ENCODE data around the gene SFXN4.
"Not testable (repeated sequence)": the region's sequence is repeated elsewhere in the genome, so short reads cannot be mapped to it uniquely, and the experiment has no call there.

SFXN4 gene

DNA sequence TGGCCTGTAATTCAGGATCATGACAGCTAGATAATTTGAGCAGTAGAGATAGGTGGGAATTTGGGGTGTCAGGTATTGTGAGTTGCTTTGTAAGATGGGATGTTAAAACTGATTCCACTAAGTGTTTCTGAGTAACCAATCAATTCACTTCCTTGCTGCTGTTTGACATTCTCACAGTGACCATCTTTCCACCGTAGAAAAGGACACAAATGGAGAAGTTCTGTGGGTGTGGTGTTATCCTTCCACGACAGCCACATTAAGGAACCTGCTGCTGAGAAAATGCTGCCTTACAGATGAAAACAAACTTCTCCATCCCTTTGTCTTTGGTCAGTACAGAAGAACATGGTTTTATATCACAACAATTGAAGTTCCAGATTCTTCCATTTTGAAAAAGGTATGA is 57.7 kb downstream of the SFXN4 start:
- DNase-seq (ENCODE audit: low read depth) = not testable (repeated sequence)

DNA sequence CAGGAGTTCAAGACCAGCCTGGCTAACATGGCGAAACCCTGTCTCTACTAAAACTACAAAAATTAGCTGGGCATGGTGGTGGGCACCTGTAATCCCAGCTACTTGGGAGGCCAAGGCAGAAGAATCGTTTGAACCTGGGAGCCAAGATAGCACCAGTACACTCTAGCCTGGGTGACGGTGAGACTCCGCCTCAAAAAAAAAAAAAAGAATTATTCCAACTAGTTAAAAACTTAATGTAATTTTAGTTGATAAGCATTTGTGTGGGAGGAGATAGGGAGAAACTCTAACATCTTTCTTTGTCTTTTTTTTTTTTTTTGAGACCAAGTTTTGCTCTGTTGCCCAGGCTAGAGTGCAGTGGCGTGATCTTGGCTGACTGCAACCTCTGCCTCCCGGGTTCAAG is 58.4 kb downstream of the SFXN4 start:
- DNase-seq (ENCODE audit: low read depth) = not testable (repeated sequence)

DNA sequence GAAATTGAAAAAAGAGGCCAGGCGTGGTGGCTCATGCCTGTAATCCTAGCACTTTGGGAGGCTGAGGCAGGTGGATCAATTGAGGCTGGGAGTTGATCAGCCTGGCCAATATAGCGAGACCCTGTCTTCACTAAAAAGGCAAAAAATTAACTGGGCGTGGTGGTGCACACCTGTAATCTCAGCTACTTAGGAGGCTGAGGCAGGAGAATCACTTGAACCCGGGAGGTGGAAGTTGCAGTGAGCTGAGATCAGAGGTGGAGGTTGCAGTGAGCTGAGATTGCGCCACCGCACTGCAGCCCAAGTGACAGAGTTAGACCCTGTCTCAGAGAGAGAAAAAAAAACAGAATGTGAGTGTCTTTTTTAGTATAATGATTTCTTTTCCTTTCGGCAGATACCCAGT is 59.6 kb downstream of the SFXN4 start:
- not testable (repeated sequence) for DNase-seq (ENCODE audit: low read depth)

DNA sequence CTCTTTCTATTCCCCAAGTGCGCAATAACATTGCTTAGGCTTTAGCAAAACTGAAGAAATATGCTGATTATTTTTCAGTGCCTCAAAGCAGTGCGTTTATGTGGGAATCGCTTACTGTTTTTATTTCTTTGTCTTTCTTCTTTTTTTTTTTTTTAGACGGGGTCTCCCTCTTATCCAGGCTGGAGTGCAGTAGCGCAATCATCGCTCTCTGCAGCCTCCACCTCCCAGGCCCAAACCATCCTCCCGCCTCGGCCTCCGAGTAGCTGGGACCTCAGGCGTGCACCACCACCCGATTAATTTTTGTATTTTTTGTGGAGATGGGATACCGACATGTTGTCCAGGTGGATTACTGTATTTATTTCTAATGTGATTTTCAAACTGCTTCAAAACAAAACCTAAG is 60.4 kb downstream of the SFXN4 start:
- no peak for DNase-seq (ENCODE audit: low read depth)

- DNase-seq (ENCODE audit: low read depth) = no peak
These were observed 60.9 kb downstream of the SFXN4 start for GRCh38 chr10:119104654-119105015.

DNA sequence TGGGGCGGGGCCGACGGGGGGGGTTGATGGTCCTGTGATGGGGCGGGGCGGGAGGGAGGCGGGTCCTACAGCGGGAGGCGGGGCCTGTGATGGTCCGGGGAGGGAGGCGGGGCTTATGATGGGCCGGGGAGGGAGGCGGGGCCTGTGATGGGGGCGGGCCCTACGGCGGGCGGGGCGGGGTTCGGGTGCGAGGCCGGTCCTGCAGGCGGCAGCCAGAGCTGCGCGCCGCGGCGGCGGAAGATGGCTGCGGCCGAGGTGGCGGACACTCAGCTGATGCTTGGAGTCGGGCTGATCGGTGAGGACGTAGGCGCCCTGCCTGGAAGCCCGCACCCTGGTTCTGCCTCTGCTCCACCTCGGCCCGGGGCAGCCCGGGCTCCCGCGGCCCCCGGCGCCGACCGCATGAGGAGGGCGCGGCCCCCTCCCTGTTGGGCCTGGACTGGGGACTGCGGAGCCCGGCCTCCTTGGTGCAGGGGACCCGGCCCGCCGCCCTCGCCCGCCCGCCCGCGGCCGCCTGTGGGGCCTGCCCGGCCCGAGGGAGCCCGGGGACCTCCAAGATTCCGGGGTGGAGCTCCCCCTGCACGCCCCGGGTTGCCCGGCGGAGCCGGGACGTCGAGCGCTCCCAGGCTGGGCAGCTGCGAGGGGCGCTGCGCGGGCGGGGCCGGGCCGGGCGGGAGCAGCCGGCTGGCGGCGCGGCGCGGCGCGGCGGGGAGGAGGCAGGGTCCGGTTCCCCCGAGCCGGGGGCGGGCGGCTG is 61.4 kb downstream of the SFXN4 start, which contains the start of gene DENND10:
Gene DENND10 (plus strand): TSS at position 211 of the 751 bp plus-strand sequence. CDS start 30 bp downstream, at position 241.
- peak; percentile 66 for DNase-seq (ENCODE audit: low read depth)

GRCh38 chr10:119103241-119103902 is 62.1 kb downstream of the SFXN4 start:
- no peak for DNase-seq (ENCODE audit: low read depth)

DNA sequence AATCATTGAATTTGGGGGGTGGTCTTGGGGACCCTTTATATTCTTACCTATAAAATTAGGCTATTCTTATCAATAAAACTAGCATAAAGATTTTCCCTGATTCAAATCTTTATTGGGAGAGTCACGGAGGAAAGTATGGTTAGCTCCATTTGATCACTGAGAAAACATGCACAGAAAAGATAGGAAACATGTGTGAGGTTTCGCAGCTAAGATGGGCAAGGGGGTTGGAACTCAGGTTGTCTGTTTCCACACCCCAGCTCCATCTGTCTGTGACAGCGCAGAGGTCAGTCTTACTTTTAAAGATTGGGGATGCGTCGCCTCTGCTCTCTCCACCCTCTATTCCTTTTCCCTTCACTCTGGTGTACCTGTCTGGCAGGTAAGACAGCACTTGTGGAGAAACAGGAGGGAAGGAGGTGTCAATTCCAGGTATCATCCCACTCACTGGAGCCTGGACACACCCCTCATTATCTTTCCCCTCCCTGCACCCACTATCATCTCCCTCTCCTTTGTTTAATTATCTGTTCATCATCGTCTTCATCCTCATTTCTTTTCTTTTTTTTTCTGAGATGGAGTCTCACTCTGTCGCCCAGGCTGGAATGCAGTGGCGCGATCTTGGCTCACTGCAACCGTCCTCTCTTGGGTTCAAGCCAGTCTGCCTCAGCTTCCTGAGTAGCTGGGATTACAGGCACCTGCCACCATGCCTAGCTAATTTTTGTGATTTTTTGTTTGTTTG is 64.0 kb downstream of the SFXN4 start:
- no peak for DNase-seq (ENCODE audit: low read depth)

GRCh38 chr10:119100434-119101238 is 64.9 kb downstream of the SFXN4 start:
- DNase-seq (ENCODE audit: low read depth) = no peak

DNA sequence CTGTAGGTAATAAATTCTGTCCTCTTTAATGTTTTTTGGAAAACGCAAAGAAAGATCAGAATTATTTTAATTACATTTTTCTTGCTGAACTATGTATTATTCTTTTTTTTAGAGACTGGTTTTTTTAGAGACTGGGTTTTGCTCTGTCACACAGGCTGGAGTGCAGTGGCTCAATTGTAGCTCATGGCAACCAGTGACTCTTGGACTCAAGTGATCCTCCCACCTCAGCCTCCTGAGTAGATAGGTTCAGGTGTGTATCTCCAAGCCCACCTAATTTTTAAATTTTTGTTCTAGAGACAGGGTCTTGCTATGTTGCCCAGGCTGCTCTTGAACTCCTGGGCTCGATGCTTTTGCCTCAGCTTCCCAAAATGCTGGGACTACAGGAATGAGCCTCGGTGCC is 66.9 kb downstream of the SFXN4 start:
- no peak for DNase-seq (ENCODE audit: low read depth)

- DNase-seq (ENCODE audit: low read depth) = not testable (repeated sequence)
These were observed 68.7 kb downstream of the SFXN4 start for GRCh38 chr10:119096641-119097415.

- no peak for DNase-seq (ENCODE audit: low read depth)
These were observed 69.9 kb downstream of the SFXN4 start for GRCh38 chr10:119095640-119096039.

- DNase-seq (ENCODE audit: low read depth) = no peak
These were observed 74.5 kb downstream of the SFXN4 start for GRCh38 chr10:119090968-119091367.

Data from activated T-cell treated with anti-CD3 and anti-CD28 coated beads for 24 hours (primary cell).